GM21529 (cell line): ENCODE data around the gene CHRND.

ENCODE experiments used
- ATAC-seq: cut with Tn5 transposase; IDR thresholded peaks from one replicate; pipeline ENCODE4 v1.9.1; 2021; ENCODE audit not compliant: unreplicated experiment

Gene CHRND

DNA sequence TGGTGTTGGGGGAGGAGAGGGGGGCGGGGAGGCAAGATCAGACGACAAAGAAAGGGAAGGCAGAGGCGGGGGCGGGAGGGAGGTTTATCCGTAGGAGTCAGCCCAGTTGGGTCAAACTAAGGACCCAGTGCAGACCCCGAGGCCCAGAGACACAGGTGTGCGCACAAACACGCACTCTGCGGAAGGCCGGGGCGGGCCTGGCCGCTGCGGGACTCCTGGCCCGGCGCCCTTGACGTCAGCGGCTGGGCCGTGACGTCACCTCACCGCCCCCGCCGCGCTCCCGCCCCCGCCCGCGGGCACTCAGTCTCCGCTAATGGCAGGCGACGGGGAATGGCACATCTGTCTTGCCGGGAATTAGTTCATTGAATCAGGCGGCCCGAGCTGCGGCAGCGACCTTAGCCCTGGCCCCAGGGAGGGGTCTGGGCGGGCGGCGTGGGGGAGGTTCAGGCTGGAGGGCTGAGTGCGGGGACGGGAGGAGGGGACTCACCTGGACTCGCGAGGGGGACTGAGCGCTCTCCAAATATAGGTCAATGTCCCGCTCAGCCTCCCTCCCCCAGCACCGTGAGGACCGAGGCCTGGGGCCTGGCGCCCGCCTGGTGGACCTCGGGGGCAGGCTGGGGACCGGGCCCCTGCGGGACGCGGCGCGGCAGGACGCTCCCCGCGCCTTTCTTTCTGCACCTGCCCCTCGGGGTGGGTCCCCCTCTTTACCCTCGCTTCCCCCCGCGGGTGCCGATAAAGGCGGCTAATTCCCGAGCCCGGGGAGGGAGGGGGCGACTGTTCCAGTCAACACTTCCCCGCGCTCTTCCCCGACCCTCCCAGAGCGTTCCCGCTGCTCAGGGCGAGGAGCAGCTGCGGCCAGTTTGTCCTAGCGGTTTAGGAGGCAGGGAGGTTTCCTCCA, 22.8 kb upstream of the CHRND start:
- no peak for ATAC-seq

GRCh38 chr2:232503809-232504323, 22.1 kb upstream of the CHRND start:
- ATAC-seq: no peak

DNA sequence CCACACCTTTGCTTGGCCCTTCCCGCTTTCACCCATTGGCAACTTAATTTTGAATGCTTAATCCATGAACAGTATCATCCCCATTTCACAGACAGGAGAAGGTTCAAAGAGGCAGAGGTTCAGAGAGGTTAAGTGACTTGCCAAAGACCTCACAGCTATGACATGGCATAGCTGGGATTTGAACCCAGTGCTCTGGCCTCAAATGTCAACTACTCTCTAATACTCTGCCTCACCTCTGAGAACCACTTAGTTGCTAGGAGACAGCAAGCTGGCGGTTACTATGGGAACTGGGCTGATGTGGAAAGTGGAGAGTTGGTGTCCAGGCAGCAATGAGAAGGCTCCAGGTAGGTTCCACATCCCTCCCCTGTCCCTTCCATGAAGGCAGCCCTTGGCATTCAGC, 21.5 kb upstream of the CHRND start:
- no peak for ATAC-seq

DNA sequence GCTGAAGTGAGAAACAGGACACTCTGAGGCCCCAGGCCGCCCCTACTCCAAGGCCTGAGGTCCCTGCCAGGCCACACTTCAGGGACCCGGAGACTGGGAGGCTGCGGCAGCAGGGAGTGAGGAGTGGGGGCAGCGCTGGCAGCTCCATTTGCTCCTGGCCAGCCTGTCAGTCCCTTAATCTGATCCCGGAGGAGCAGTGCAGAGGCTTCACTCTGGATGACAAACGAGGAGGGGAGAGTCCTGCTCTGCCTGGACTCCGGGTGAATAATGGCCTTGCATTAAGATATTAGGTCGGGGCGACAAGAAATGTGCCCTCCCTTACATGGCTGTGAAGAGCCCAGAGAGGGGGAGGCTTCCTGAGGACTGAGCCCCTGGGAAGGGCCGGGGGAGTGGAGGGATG, 20.1 kb upstream of the CHRND start:
- ATAC-seq: no peak

- ATAC-seq: no peak
Measured at GRCh38 chr2:232506709-232507108, 19.3 kb upstream of the CHRND start.

GRCh38 chr2:232508251-232508650, 17.7 kb upstream of the CHRND start:
- no peak for ATAC-seq

- no peak for ATAC-seq
Measured at GRCh38 chr2:232511336-232511890, 14.5 kb upstream of the CHRND start.

DNA sequence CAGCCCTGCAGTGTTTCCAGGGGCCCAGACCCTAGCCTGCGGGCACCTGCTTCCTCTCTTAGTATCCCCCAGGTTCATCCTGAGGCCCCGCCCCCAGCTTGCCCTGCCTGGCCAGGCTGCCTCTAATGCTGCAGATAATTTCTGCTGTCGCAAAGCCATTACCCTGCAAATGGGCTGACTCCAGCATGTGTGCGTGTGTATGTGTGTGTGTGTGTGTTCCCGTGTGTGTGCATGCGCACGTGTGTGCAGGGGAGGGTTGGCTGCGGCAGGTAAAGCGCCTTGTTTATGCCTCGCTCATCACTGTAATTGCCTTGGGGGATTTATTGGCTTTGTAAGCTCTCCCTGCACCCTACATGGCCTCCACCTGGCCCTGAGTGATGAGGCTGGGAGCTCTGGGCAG, 13.4 kb upstream of the CHRND start:
- ATAC-seq: no peak

GRCh38 chr2:232513353-232513752, 12.6 kb upstream of the CHRND start:
- ATAC-seq: no peak

GRCh38 chr2:232515639-232516038, 10.3 kb upstream of the CHRND start:
- no peak for ATAC-seq

DNA sequence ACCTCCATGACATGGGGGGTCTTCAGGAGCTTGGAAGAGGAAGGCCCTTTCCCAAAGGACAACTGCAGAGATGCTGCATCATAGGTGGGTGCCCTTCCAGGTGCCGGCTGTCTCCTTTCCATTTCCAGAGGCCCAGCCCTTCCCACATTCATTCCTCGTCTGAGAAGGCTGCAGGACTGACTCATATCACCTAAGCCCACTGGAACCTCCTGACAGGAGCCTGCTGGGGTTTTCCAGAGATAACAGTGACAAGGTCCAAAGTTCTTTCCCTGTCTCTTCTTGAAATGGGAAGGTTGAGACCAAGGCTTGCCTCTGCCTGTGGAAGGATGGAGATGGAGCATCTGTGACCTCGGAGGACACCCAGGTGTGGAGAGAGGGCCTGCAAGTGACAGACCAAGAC, 9.4 kb upstream of the CHRND start:
- ATAC-seq: no peak

GRCh38 chr2:232518844-232519243, 7.1 kb upstream of the CHRND start:
- ATAC-seq: no peak

DNA sequence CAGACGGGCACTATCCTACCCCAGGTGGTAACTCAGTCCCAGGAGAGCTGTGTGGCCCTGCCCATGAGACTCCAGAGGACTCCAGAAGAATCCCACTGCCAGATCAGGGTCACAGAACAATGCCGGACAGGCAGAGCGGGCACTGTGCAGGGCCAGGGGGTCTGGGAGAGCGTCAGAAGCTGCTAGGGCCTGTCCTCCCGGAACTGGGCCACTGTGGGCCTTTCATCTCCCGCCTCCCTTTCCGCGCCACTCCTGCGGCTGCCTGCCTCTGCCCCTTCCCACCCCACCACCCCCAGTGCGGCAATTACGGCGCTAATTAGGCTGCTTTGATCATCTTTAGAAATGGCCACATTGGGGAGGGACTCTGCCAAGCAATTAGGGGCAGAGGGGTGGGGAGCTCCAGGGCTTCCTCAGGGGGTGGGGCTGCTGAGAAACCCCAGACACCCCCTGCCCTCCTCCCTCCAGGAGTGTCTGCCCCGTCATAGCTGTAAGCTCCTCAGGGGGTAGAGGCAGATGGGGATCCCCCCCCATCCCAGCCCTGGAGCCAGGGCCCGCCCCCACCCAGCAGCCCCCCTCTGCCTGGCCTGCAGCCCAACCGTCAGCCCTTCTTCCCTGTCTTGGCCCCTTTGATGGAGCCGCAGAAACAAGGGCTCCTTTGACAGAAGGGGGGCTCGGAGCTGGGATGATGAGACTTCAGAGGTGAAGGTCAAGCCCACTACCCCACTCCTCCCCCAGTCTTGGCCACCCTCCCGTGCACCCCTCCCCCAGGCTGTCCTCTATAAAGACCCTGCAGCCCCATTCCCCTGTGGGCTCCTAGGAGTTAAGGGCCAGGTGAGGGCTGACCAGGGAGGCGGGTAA, 6.2 kb upstream of the CHRND start, which contains the start of gene PRSS56:
Gene PRSS56 (plus strand): TSS at position 808 of the 858 bp plus-strand sequence. CDS start 211 bp downstream, outside the sequence.
- no peak for ATAC-seq

DNA sequence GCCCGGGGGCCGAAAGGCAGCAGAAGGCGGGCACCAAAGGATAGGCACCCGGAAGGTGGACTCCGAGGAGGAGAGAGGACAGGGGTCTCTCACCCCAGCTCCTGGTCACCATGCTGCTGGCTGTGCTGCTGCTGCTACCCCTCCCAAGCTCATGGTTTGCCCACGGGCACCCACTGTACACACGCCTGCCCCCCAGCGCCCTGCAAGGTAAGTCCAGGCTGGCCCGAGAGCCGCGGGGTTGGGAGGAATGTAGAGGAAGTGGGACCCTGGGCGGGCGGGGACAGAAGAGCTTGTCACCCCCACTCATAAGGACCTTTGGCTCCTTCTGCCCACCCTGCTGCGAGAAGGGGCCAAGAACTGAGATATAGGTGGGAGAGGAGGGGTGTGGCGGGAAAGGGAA, 5.5 kb upstream of the CHRND start:
- ATAC-seq: no peak

- ATAC-seq: no peak
Measured at GRCh38 chr2:232521098-232521497, 4.9 kb upstream of the CHRND start.

DNA sequence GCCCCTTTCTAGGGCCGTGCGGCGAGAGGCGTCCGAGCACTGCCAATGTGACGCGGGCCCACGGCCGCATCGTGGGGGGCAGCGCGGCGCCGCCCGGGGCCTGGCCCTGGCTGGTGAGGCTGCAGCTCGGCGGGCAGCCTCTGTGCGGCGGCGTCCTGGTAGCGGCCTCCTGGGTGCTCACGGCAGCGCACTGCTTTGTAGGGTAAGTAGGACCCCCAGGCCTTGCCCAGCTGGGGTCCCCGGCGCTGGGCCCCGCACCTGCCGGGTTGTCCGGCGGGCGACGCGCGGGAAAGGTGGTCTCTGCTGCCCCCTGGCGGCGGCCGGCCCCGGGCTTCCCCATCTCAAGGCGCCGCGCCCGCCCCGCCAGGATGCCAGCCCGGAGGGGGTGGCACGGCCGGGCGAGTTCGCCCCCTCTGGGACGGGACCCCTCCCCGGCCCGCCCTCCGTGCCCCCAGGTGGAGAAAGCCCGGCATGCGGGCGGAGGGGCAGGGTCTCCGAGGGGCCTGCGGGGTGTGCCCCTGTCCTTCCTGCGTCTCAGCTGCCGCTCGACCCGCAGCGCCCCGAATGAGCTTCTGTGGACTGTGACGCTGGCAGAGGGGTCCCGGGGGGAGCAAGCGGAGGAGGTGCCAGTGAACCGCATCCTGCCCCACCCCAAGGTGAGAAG, 3.9 kb upstream of the CHRND start:
- no peak for ATAC-seq

- ATAC-seq: no peak
Measured at GRCh38 chr2:232522623-232523401, 3.1 kb upstream of the CHRND start.

DNA sequence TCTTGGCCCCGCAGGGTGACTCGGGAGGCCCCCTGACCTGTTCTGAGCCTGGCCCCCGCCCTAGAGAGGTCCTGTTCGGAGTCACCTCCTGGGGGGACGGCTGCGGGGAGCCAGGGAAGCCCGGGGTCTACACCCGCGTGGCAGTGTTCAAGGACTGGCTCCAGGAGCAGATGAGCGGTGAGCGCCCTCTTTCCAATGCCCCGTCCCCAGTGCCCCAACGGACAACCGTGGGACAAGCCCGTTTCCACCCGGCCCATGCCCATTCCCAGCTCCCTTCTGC, 2.6 kb upstream of the CHRND start:
- ATAC-seq: no peak

- no peak for ATAC-seq
Measured at GRCh38 chr2:232523682-232524597, 2.0 kb upstream of the CHRND start.
